ENCODE results near the gene OR2B6. TPM values are rescaled to one million over a fixed set of nuclear protein-coding genes. Genes with fewer than 3 reads are reported as not detected.
"Not testable (repeated sequence)": the region's sequence is repeated elsewhere in the genome, so short reads cannot be mapped to it uniquely, and the experiment has no call there.

OR2B6 gene
- total RNA-seq, 1 experiment from 2014 or later: not detected

GRCh38 chr6:27931209-27931608, 25.8 kb upstream of the OR2B6 start:
- no peak for DNase-seq
- no peak overlapping the region for H3K27ac Mint-ChIP-seq (ENCODE audit: unreplicated experiment)
- CTCF ChIA-PET: no interaction called here
- H3K4me3 Mint-ChIP-seq (ENCODE audit: unreplicated experiment): no peak overlapping the region
- peaks cover 16% of the 10 kb centered on the region for H3K9me3 Mint-ChIP-seq (ENCODE audit: unreplicated experiment)
- Histone ChIP-seq H3K9me3 (no peaks in the 10 kb centered on the region), H3K4me3 (ENCODE audit: low read depth, low read length) (no peak overlapping the region), H3K36me3 (ENCODE audit: control insufficient read depth, insufficient read depth, low read length) (no peaks in the 10 kb centered on the region), H3K27me3 (replicated peaks; ENCODE audit: control insufficient read depth, insufficient read depth, low read length) (no peaks in the 10 kb centered on the region), H3K4me1 (no peaks in the 10 kb centered on the region)
- no TSS peak for BruUV-seq (replicated peaks)
- H3K4me1 Mint-ChIP-seq (ENCODE audit: low read depth, unreplicated experiment): no peaks in the 10 kb centered on the region
- no peak for TF ChIP-seq CTCF (IDR thresholded peaks at IDR 0.05; ENCODE audit: insufficient read depth in 1 of 2, low read depth in 1 of 2, low read length in 1 of 2, severe bottlenecking in 1 of 2, unreplicated experiment in 1 of 2)
- no peaks in the 10 kb centered on the region for H3K27me3 Mint-ChIP-seq (ENCODE audit: insufficient read depth, unreplicated experiment)
- intact Hi-C loops (cut with micrococcal nuclease; ENCODE audit: unreplicated experiment): no loop called here
- H3K36me3 Mint-ChIP-seq (ENCODE audit: insufficient read depth, unreplicated experiment): no peaks in the 10 kb centered on the region
- POLR2A ChIA-PET: no interaction called here

- no peak for TF ChIP-seq CTCF (IDR thresholded peaks at IDR 0.05; ENCODE audit: insufficient read depth in 1 of 2, low read depth in 1 of 2, low read length in 1 of 2, severe bottlenecking in 1 of 2, unreplicated experiment in 1 of 2)
- CTCF ChIA-PET: no interaction called here
- no peaks in the 10 kb centered on the region for H3K4me1 Mint-ChIP-seq (ENCODE audit: low read depth, unreplicated experiment)
- no peaks in the 10 kb centered on the region for H3K4me1 ChIP-seq
- POLR2A ChIA-PET: no interaction called here
- H3K9me3 ChIP-seq: no peaks in the 10 kb centered on the region
- BruUV-seq (replicated peaks): no TSS peak
- no peaks in the 10 kb centered on the region for H3K36me3 Mint-ChIP-seq (ENCODE audit: insufficient read depth, unreplicated experiment)
- intact Hi-C loops (cut with micrococcal nuclease; ENCODE audit: unreplicated experiment): no loop called here
- peaks cover 15% of the 10 kb centered on the region for H3K27me3 Mint-ChIP-seq (ENCODE audit: insufficient read depth, unreplicated experiment)
- no peaks in the 10 kb centered on the region for H3K9me3 Mint-ChIP-seq (ENCODE audit: unreplicated experiment)
- H3K4me3 ChIP-seq (ENCODE audit: low read depth, low read length): no peak overlapping the region
- H3K4me3 Mint-ChIP-seq (ENCODE audit: unreplicated experiment): no peak overlapping the region
- DNase-seq: no peak
- H3K27me3 ChIP-seq (replicated peaks; ENCODE audit: control insufficient read depth, insufficient read depth, low read length): no peaks in the 10 kb centered on the region
- no peaks in the 10 kb centered on the region for H3K36me3 ChIP-seq (ENCODE audit: control insufficient read depth, insufficient read depth, low read length)
- H3K27ac Mint-ChIP-seq (ENCODE audit: unreplicated experiment): no peak overlapping the region
These were observed 16.3 kb upstream of the OR2B6 start for GRCh38 chr6:27940766-27941165.

- BruUV-seq (replicated peaks): not testable (repeated sequence)
These were observed 14.0 kb upstream of the OR2B6 start for GRCh38 chr6:27943072-27943471.

GRCh38 chr6:27948237-27948636, 8.8 kb upstream of the OR2B6 start:
- CTCF ChIA-PET: no interaction called here
- intact Hi-C loops (cut with micrococcal nuclease; ENCODE audit: unreplicated experiment): no loop called here
- no peak overlapping the region for H3K4me3 ChIP-seq (ENCODE audit: low read depth, low read length)
- Mint-ChIP-seq H3K36me3 (ENCODE audit: insufficient read depth, unreplicated experiment) (no peaks in the 10 kb centered on the region), H3K27me3 (ENCODE audit: insufficient read depth, unreplicated experiment) (peaks cover 5% of the 10 kb centered on the region), H3K4me3 (ENCODE audit: unreplicated experiment) (no peak overlapping the region), H3K9me3 (ENCODE audit: unreplicated experiment) (no peaks in the 10 kb centered on the region), H3K4me1 (ENCODE audit: low read depth, unreplicated experiment) (no peaks in the 10 kb centered on the region), H3K27ac (ENCODE audit: unreplicated experiment) (no peak overlapping the region)
- H3K9me3 ChIP-seq: no peaks in the 10 kb centered on the region
- H3K27me3 ChIP-seq (replicated peaks; ENCODE audit: control insufficient read depth, insufficient read depth, low read length): no peaks in the 10 kb centered on the region
- no peaks in the 10 kb centered on the region for H3K36me3 ChIP-seq (ENCODE audit: control insufficient read depth, insufficient read depth, low read length)
- POLR2A ChIA-PET: no interaction called here
- no peak for DNase-seq
- H3K4me1 ChIP-seq: no peaks in the 10 kb centered on the region
- no TSS peak for BruUV-seq (replicated peaks)
- no peak for TF ChIP-seq CTCF (IDR thresholded peaks at IDR 0.05; ENCODE audit: insufficient read depth in 1 of 2, low read depth in 1 of 2, low read length in 1 of 2, severe bottlenecking in 1 of 2, unreplicated experiment in 1 of 2)

More at GRCh38 chr6:27943072-27943471, 14.0 kb upstream of the OR2B6 start:
- H3K36me3 Mint-ChIP-seq (ENCODE audit: insufficient read depth, unreplicated experiment); H3K27me3 ChIP-seq (replicated peaks; ENCODE audit: control insufficient read depth, insufficient read depth, low read length); H3K4me1 Mint-ChIP-seq (ENCODE audit: low read depth, unreplicated experiment); H3K4me3 Mint-ChIP-seq (ENCODE audit: unreplicated experiment); POLR2A ChIA-PET; H3K27ac Mint-ChIP-seq (ENCODE audit: unreplicated experiment); H3K4me1 ChIP-seq; H3K9me3 ChIP-seq; H3K36me3 ChIP-seq (ENCODE audit: control insufficient read depth, insufficient read depth, low read length); H3K4me3 ChIP-seq (ENCODE audit: low read depth, low read length); DNase-seq; CTCF ChIA-PET; H3K9me3 Mint-ChIP-seq (ENCODE audit: unreplicated experiment); intact Hi-C loops (cut with micrococcal nuclease; ENCODE audit: unreplicated experiment): not testable (repeated sequence)
- peaks cover 14% of the 10 kb centered on the region for H3K27me3 Mint-ChIP-seq (ENCODE audit: insufficient read depth, unreplicated experiment)

All from Caco-2 (cell line).